IPS-11a (cell line): Measurements from ENCODE around the gene HSPA4.

Experiments
- H3K4me3 ChIP-seq: one replicate; pipeline ENCODE4 v1.5.1; 2013; ENCODE audit warnings: low read depth, low read length, control low read depth

HSPA4 gene

GRCh38 chr5:133088064-133088463, 36.3 kb downstream of the HSPA4 start:
- no peak overlapping the region for H3K4me3 ChIP-seq

DNA sequence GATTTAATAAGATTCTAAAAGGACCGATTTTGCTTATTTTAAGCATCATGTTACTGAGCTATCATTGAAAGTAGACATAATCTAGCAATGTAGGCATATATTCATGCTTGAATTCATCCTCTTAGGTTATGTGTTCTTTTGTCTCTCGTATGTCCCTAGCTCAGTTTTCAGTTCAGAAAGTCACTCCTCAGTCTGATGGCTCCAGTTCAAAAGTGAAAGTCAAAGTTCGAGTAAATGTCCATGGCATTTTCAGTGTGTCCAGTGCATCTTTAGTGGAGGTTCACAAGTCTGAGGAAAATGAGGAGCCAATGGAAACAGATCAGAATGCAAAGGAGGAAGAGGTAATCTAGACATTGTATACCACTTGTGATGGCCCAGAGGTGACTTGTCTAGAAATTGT, 39.2 kb downstream of the HSPA4 start:
- no peak overlapping the region for H3K4me3 ChIP-seq

- H3K4me3 ChIP-seq: no peak overlapping the region
These were observed 54.5 kb downstream of the HSPA4 start for GRCh38 chr5:133106343-133106742.

DNA sequence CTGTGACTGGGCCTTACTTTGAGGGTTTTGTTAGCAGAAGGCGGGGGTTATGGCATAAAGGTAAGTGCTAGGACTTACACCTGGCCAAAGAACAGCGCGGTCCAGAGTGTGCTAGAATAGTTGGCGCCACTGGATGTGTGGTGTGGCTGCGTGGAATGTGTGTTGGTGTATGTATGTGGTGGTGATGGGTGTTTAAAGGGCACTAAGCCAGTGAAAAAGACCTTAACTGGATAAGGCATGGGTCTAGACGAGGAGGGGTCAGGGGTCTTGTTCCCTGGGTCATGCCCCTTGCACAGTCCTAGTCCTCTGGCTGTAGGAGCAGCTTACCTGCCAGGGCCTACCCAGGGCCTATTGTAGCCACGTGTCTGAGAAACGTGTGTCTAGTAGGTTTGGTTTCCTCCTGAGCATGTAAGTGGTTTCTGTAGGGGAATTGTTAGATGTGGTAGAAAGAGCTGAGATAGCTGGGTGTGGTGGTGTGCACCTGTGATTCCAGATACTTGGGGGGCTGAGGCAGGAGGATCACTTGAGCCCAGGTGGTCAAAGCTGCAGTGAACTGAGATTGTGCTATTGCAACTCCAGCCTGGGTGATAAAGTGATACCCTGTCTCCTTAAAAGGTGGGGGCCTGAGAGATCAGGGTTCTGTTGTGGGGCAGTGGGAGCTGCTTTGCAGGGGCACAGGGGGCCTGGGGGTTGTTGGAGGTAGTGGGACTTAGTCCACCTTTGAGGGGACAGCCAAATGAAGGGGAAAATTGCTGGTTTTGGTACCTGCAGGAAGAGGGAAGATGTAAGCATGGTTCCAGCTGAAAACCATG, 55.2 kb downstream of the HSPA4 start:
- no peak overlapping the region for H3K4me3 ChIP-seq

DNA sequence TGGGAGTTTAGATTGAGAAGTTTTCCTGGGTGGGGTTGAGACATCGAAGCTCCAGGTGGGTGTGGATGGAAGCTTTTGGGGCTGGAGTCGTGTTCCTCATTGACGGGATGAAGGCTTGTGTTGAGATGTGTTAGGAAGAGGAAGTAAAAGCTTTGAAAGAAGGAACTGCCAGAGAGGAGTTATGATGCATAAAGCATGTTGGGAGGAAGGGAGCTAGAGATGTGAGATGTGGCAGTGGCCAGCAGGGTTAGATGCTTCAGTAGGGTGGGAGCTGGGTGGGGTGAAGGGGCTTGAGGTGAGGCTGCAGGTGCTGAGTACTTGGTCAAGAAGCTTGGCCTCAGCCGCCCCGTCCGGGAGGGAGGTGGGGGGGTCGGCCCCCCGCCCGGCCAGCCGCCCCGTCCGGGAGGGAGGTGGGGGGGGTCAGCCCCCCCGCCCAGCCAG, 56.7 kb downstream of the HSPA4 start:
- no peak overlapping the region for H3K4me3 ChIP-seq

GRCh38 chr5:133109655-133110483, 58.1 kb downstream of the HSPA4 start:
- H3K4me3 ChIP-seq: no peak overlapping the region

DNA sequence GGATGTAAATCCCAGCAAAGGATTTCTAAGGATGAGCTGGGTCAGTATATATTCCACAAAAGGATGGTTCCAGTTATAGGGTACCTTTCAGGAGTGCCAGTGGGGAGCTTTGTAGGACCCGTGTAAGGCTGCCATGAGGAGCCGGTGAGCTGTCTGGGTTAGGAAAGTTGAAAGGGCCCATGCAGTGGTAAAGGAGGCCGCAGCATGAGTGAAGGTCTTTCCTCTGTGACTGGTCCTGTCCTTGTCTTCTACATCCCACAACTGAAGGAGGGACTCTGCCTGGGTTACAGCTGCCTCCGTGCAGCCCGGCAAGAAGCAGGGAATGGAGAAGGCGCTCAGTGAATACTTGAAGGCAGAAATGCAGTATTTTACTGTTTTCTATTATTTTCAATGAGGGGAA, 58.9 kb downstream of the HSPA4 start:
- H3K4me3 ChIP-seq: no peak overlapping the region

GRCh38 chr5:133111299-133111698, 59.5 kb downstream of the HSPA4 start:
- no peak overlapping the region for H3K4me3 ChIP-seq

DNA sequence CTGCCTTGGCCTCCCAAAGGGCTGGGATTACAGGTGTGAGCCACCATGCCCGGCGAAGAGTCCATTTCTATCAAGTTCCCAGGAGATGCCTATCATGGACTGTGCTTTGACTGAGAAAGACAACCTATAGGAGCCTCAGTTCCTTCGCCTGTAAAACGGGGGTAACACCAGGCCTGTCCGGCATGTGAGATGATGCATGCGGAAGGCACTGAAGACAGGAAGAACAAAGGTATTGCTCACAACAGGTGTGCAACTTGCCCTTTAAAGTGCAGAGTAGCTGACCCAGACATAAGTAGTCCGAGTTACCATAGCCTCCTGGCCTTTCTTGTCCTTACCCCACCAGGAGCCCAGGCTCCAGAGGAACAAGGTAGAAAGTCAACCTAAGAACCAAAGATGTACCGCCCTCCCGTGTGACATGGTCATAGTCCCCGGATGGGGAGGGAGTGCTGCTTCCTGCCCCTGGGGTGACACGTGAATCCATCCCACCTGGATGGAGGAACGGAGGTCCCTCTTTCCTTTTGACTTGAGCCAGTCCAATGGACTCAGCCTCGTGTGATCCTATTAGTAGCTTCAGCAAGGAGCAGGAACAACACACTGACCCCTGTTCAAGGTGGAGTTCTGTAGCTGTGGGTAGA, 60.3 kb downstream of the HSPA4 start:
- H3K4me3 ChIP-seq: no peak overlapping the region

DNA sequence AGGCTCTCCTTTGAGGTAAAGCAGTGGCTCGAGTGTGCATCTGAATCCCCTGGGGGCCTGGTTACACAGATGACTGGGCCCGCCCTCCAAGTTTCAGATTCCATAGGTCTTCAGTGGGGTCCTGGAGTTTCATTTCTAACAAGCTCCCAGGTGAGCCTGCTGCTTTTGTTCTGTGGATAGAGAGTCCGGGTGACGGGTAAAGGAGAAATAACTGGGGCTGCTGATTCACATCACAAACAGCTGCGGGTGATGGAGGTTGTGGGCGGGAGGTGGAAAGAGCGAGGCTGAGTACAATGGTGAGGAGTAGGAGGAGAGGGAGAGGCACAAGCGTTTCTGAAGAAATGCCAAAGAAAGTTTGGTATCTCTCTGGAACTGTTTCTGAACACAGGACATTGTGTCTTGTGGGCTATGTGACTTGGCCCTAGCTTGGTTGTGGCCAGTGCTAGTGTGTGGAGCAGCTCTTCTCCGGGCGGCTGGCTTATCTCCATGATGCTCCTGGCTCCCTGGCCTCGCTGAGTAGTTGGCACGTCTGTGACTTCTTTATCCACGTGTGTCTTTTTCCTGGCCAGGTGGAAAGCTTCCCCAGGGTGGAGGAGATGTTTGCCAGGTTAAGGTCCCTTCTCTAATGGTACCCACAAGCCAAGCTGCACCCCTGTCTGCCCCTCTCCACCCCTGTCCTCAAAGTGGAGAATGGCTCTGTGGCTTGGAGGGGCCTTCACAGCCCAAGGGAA, 61.7 kb downstream of the HSPA4 start:
- H3K4me3 ChIP-seq: no peak overlapping the region

GRCh38 chr5:133114166-133114932, 62.5 kb downstream of the HSPA4 start:
- no peak overlapping the region for H3K4me3 ChIP-seq

- no peak overlapping the region for H3K4me3 ChIP-seq
These were observed 63.1 kb downstream of the HSPA4 start for GRCh38 chr5:133114933-133115310.

GRCh38 chr5:133116601-133117000, 64.8 kb downstream of the HSPA4 start:
- no peak overlapping the region for H3K4me3 ChIP-seq

GRCh38 chr5:133117166-133117911, 65.5 kb downstream of the HSPA4 start:
- no peak overlapping the region for H3K4me3 ChIP-seq

GRCh38 chr5:133117912-133118445, 66.2 kb downstream of the HSPA4 start:
- H3K4me3 ChIP-seq: no peak overlapping the region

DNA sequence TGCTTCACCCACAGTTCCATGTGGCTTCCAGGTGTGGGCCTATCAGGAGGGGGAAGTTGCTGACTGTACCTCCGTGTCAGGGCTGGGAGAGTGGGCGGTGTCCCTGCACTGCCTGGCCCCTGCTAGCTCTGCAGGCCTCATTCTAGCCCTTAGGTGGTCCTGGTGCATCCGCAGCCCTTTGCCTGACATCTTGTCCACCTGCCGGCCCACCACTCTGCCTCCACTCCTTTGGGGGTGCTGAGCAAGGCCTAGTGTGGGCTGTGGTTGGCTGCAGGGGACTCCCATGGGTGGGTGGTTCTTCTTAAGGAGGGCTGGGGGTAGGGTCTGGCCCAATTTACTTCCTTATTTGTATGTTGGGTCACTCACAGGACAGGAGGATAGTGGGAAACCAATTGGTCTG, 66.9 kb downstream of the HSPA4 start:
- no peak overlapping the region for H3K4me3 ChIP-seq

GRCh38 chr5:133119233-133119711, 67.5 kb downstream of the HSPA4 start:
- no peak overlapping the region for H3K4me3 ChIP-seq

GRCh38 chr5:133120156-133120750, 68.4 kb downstream of the HSPA4 start:
- no peak overlapping the region for H3K4me3 ChIP-seq

- H3K4me3 ChIP-seq: no peak overlapping the region
These were observed 69.3 kb downstream of the HSPA4 start for GRCh38 chr5:133121080-133121479.
